ENCODE measurements around the gene EPN1.

EPN1 gene

DNA sequence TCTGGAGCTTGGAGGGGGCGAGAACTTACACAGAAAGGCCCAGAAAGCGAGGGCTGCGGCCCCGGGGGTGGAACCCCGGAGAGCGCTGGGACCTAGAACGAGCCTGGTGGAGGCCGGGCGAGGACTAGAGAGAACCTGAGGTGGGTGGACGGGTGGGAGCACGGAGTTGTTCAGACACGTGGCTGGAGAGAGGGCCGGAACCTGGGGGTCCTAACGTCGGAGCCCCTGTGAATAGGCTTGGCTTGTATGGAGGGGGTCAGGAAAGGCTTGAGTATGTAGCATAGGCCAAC, 31.2 kb upstream of the EPN1 start:
- H4K8ac ChIP-seq (ENCODE audit: low read depth, low read length), result no peak overlapping the region
- H2BK5ac ChIP-seq (ENCODE audit: low read length), result peak overlapping the region; percentile 84
- H3K4ac ChIP-seq (ENCODE audit: low read length), result peak overlapping the region; percentile 3
- H3K36me3 ChIP-seq (replicated peaks in 1 of 2; ENCODE audit: control insufficient read depth in 2 of 2, insufficient read depth in 2 of 2, low read length in 2 of 2), result peaks cover 17 to 20% of the 10 kb centered on the region in 2 donors
- H3K27me3 ChIP-seq (ENCODE audit: control insufficient read depth in 3 of 3, insufficient read depth in 3 of 3, low read depth in 1 of 3, low read length in 3 of 3), result no peaks in the 10 kb centered on the region
- H3K18ac ChIP-seq (ENCODE audit: low read length), result peak overlapping the region; percentile 76
- H2BK120ac ChIP-seq (ENCODE audit: low read depth, low read length), result no peak overlapping the region
- H3K79me1 ChIP-seq (ENCODE audit: low read depth, low read length), result peaks cover 35% of the 10 kb centered on the region
- no peak overlapping the region for H2BK12ac ChIP-seq (ENCODE audit: low read length)
- H3K4me3 ChIP-seq (ENCODE audit: low read length in 2 of 2), result peak overlapping the region; percentile 84 to 94
- H2BK15ac ChIP-seq (ENCODE audit: low read length), result no peak overlapping the region
- peak overlapping the region; percentile 89 for H3K4me2 ChIP-seq (ENCODE audit: insufficient read depth, low read length, poor library complexity, severe bottlenecking)
- no peaks in the 10 kb centered on the region for H3K9me3 ChIP-seq (replicated peaks in 1 of 2; ENCODE audit: control insufficient read depth in 2 of 2, insufficient read depth in 1 of 2, low read depth in 1 of 2, low read length in 2 of 2)
- peak overlapping the region; percentile 95 for H2AK5ac ChIP-seq (ENCODE audit: low read depth, low read length)
- H3K4me1 ChIP-seq (ENCODE audit: control insufficient read depth in 2 of 2, insufficient read depth in 1 of 2, low read depth in 1 of 2, low read length in 2 of 2), result peaks cover 25 to 31% of the 10 kb centered on the region in 2 donors
- DNase-seq (ENCODE audit: low spot score), result no peak
- H4K91ac ChIP-seq (ENCODE audit: low read depth, low read length, poor library complexity), result no peak overlapping the region
- H3K27ac ChIP-seq (replicated peaks; ENCODE audit: low read length), result no peak overlapping the region
- no CpG with 5 or more reads among the region's 15 CpGs for WGBS, 2 donors (ENCODE audit: extremely low coverage in 2 of 2, insufficient read length in 2 of 2, insufficient replicate concordance in 1 of 2)
- peak overlapping the region; percentile 64 for H2AFZ ChIP-seq (ENCODE audit: low read length)
- H3K14ac ChIP-seq (ENCODE audit: low read length), result peak overlapping the region; percentile 89
- peak overlapping the region; percentile 8 for H3K23ac ChIP-seq (ENCODE audit: low read depth, low read length, poor library complexity)
- peak overlapping the region; percentile 86 for H3K9ac ChIP-seq (ENCODE audit: low read depth, low read length, poor library complexity)

DNA sequence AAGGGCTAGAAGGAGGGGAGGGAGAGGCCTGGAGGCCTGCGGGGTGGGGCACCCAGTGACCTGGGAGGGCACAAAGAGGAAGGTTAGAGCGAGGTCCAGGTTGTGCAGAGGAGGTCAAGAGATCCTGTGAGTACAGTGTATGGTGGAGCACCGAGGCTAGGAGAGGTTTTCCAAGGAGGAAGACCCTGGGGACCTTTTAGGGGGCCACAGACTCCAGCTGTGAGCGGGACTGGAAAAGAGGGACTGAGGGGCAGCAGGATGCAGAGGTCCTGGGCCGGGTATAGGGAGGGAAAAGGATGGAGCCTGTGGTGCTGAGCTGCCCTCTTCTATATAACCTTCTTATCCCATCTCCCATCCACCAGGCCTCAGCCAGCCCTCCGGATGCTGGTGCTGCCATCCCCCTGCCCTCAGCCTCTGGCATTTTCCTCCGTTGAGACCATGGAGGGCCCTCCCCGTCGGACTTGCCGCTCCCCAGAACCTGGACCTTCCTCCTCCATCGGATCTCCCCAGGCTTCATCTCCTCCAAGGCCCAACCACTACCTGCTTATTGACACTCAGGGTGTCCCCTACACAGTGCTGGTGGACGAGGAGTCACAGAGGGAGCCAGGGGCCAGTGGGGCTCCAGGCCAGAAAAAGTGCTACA, 30.7 kb upstream of the EPN1 start:
- no peak overlapping the region for H3K14ac ChIP-seq (ENCODE audit: low read length)
- no CpG with 5 or more reads among the region's 12 CpGs for WGBS, 2 donors (ENCODE audit: extremely low coverage in 2 of 2, insufficient read length in 2 of 2, insufficient replicate concordance in 1 of 2)
- H3K4me1 ChIP-seq (ENCODE audit: control insufficient read depth in 2 of 2, insufficient read depth in 1 of 2, low read depth in 1 of 2, low read length in 2 of 2), result peaks cover 26 to 33% of the 10 kb centered on the region in 2 donors
- H3K36me3 ChIP-seq (replicated peaks in 1 of 2; ENCODE audit: control insufficient read depth in 2 of 2, insufficient read depth in 2 of 2, low read length in 2 of 2), result peaks cover 18 to 20% of the 10 kb centered on the region in 2 donors
- H3K9ac ChIP-seq (ENCODE audit: low read depth, low read length, poor library complexity), result peak overlapping the region; percentile 86
- H3K79me1 ChIP-seq (ENCODE audit: low read depth, low read length), result peaks cover 38% of the 10 kb centered on the region
- no peak overlapping the region for H3K4ac ChIP-seq (ENCODE audit: low read length)
- peak overlapping the region; percentile 89 for H3K4me2 ChIP-seq (ENCODE audit: insufficient read depth, low read length, poor library complexity, severe bottlenecking)
- H2BK120ac ChIP-seq (ENCODE audit: low read depth, low read length), result no peak overlapping the region
- H3K18ac ChIP-seq (ENCODE audit: low read length), result no peak overlapping the region
- H3K23ac ChIP-seq (ENCODE audit: low read depth, low read length, poor library complexity), result peak overlapping the region; percentile 17
- peak overlapping the region; percentile 84 for H2BK5ac ChIP-seq (ENCODE audit: low read length)
- H2AFZ ChIP-seq (ENCODE audit: low read length), result peak overlapping the region; percentile 64
- H2AK5ac ChIP-seq (ENCODE audit: low read depth, low read length), result peak overlapping the region; percentile 95
- no peak overlapping the region for H4K91ac ChIP-seq (ENCODE audit: low read depth, low read length, poor library complexity)
- peak overlapping the region; percentile 84 to 94 for H3K4me3 ChIP-seq (ENCODE audit: low read length in 2 of 2)
- H4K8ac ChIP-seq (ENCODE audit: low read depth, low read length), result no peak overlapping the region
- no peaks in the 10 kb centered on the region for H3K9me3 ChIP-seq (replicated peaks in 1 of 2; ENCODE audit: control insufficient read depth in 2 of 2, insufficient read depth in 1 of 2, low read depth in 1 of 2, low read length in 2 of 2)
- no peak overlapping the region for H2BK12ac ChIP-seq (ENCODE audit: low read length)
- no peak overlapping the region for H2BK15ac ChIP-seq (ENCODE audit: low read length)
- no peaks in the 10 kb centered on the region for H3K27me3 ChIP-seq (ENCODE audit: control insufficient read depth in 3 of 3, insufficient read depth in 3 of 3, low read depth in 1 of 3, low read length in 3 of 3)
- no peak for DNase-seq (ENCODE audit: low spot score)
- H3K27ac ChIP-seq (replicated peaks; ENCODE audit: low read length), result no peak overlapping the region

DNA sequence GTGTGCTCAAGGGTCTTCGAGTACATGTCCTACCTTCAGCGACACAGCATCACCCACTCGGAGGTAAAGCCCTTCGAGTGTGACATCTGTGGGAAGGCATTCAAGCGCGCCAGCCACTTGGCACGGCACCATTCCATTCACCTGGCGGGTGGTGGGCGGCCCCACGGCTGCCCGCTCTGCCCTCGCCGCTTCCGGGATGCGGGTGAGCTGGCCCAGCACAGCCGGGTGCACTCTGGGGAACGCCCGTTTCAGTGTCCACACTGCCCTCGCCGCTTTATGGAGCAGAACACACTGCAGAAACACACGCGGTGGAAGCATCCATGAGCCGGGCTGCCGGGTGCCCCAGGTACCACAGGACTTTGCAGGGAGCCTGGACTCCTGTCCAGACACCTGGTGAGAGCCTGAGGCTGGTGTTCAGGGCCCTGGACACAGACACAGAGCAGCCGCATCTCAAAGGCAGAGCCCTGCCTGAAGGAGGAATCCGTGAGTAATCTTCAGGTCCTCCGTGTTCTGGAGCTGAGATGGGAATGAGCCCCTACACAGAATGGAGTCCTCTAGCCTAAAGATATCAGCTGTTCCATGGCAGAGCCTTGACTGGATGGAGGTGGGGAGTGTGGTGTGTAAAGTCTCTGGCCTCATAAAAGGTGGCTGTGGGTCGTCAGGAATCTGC, 30.0 kb upstream of the EPN1 start:
- H3K4ac ChIP-seq (ENCODE audit: low read length), result no peak overlapping the region
- H4K91ac ChIP-seq (ENCODE audit: low read depth, low read length, poor library complexity), result no peak overlapping the region
- H2AFZ ChIP-seq (ENCODE audit: low read length), result no peak overlapping the region
- no peaks in the 10 kb centered on the region for H3K27me3 ChIP-seq (ENCODE audit: control insufficient read depth in 3 of 3, insufficient read depth in 3 of 3, low read depth in 1 of 3, low read length in 3 of 3)
- no peak for DNase-seq (ENCODE audit: low spot score)
- no peak overlapping the region for H2BK5ac ChIP-seq (ENCODE audit: low read length)
- no peak overlapping the region for H3K27ac ChIP-seq (replicated peaks; ENCODE audit: low read length)
- H3K4me3 ChIP-seq (ENCODE audit: low read length in 2 of 2), result peak overlapping the region in 1 of 2 donors; percentile 94
- peak overlapping the region; percentile 85 for H3K23ac ChIP-seq (ENCODE audit: low read depth, low read length, poor library complexity)
- H3K4me2 ChIP-seq (ENCODE audit: insufficient read depth, low read length, poor library complexity, severe bottlenecking), result no peak overlapping the region
- no peak overlapping the region for H4K8ac ChIP-seq (ENCODE audit: low read depth, low read length)
- H3K14ac ChIP-seq (ENCODE audit: low read length), result no peak overlapping the region
- peak overlapping the region; percentile 56 for H2AK5ac ChIP-seq (ENCODE audit: low read depth, low read length)
- H2BK120ac ChIP-seq (ENCODE audit: low read depth, low read length), result no peak overlapping the region
- no peak overlapping the region for H3K18ac ChIP-seq (ENCODE audit: low read length)
- peaks cover 36% of the 10 kb centered on the region for H3K79me1 ChIP-seq (ENCODE audit: low read depth, low read length)
- peaks cover 25 to 31% of the 10 kb centered on the region in 2 donors for H3K4me1 ChIP-seq (ENCODE audit: control insufficient read depth in 2 of 2, insufficient read depth in 1 of 2, low read depth in 1 of 2, low read length in 2 of 2)
- H3K36me3 ChIP-seq (replicated peaks in 1 of 2; ENCODE audit: control insufficient read depth in 2 of 2, insufficient read depth in 2 of 2, low read length in 2 of 2), result peaks cover 21 to 23% of the 10 kb centered on the region in 2 donors
- no CpG with 5 or more reads among the region's 28 CpGs for WGBS, 2 donors (ENCODE audit: extremely low coverage in 2 of 2, insufficient read length in 2 of 2, insufficient replicate concordance in 1 of 2)
- H3K9ac ChIP-seq (ENCODE audit: low read depth, low read length, poor library complexity), result no peak overlapping the region
- no peaks in the 10 kb centered on the region for H3K9me3 ChIP-seq (replicated peaks in 1 of 2; ENCODE audit: control insufficient read depth in 2 of 2, insufficient read depth in 1 of 2, low read depth in 1 of 2, low read length in 2 of 2)
- H2BK15ac ChIP-seq (ENCODE audit: low read length), result no peak overlapping the region
- peak overlapping the region; percentile 58 for H2BK12ac ChIP-seq (ENCODE audit: low read length)

DNA sequence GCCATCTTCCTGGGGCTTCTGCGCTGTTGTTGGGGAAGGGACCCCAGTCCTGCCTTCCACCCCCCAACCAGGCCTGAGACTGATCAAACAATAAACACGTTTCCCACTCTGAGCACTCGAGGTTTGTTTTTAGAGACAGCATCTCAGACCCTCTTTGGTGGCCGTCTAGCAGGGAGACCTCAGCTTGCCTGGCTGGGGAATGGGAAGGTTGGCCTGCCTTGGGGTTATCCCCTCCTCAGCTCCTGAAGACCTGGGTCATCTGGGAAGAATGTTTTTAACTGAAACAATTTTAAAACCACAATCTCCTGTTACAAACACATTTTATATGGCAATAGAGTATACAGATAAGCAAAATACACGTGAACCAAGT, 29.5 kb upstream of the EPN1 start:
- Histone ChIP-seq H3K27me3 (ENCODE audit: control insufficient read depth in 3 of 3, insufficient read depth in 3 of 3, low read depth in 1 of 3, low read length in 3 of 3) (no peaks in the 10 kb centered on the region), H2AFZ (ENCODE audit: low read length) (no peak overlapping the region), H3K4me1 (ENCODE audit: control insufficient read depth in 2 of 2, insufficient read depth in 1 of 2, low read depth in 1 of 2, low read length in 2 of 2) (peaks cover 20 to 27% of the 10 kb centered on the region in 2 donors), H3K9ac (ENCODE audit: low read depth, low read length, poor library complexity) (no peak overlapping the region), H3K23ac (ENCODE audit: low read depth, low read length, poor library complexity) (peak overlapping the region; percentile 85), H3K36me3 (replicated peaks in 1 of 2; ENCODE audit: control insufficient read depth in 2 of 2, insufficient read depth in 2 of 2, low read length in 2 of 2) (peaks cover 24 to 28% of the 10 kb centered on the region in 2 donors), H3K4ac (ENCODE audit: low read length) (no peak overlapping the region), H4K91ac (ENCODE audit: low read depth, low read length, poor library complexity) (no peak overlapping the region), H3K18ac (ENCODE audit: low read length) (no peak overlapping the region), H2BK12ac (ENCODE audit: low read length) (no peak overlapping the region), H3K4me2 (ENCODE audit: insufficient read depth, low read length, poor library complexity, severe bottlenecking) (no peak overlapping the region), H2BK15ac (ENCODE audit: low read length) (no peak overlapping the region), H2BK5ac (ENCODE audit: low read length) (no peak overlapping the region), H4K8ac (ENCODE audit: low read depth, low read length) (no peak overlapping the region), H3K9me3 (replicated peaks in 1 of 2; ENCODE audit: control insufficient read depth in 2 of 2, insufficient read depth in 1 of 2, low read depth in 1 of 2, low read length in 2 of 2) (no peaks in the 10 kb centered on the region), H3K79me1 (ENCODE audit: low read depth, low read length) (peaks cover 35% of the 10 kb centered on the region), H3K27ac (replicated peaks; ENCODE audit: low read length) (no peak overlapping the region), H3K14ac (ENCODE audit: low read length) (no peak overlapping the region), H2BK120ac (ENCODE audit: low read depth, low read length) (no peak overlapping the region), H3K4me3 (ENCODE audit: low read length in 2 of 2) (peak overlapping the region in 1 of 2 donors; percentile 94), H2AK5ac (ENCODE audit: low read depth, low read length) (no peak overlapping the region)
- no peak for DNase-seq (ENCODE audit: low spot score)
- no CpG with 5 or more reads among the region's 5 CpGs for WGBS, 2 donors (ENCODE audit: extremely low coverage in 2 of 2, insufficient read length in 2 of 2, insufficient replicate concordance in 1 of 2)

Measured in neuronal stem cell (in vitro differentiated cells).